Omental fat pad (tissue), 4 donors: ENCODE measurements around the gene CAMK2A. TPM values are rescaled to one million over a fixed set of nuclear protein-coding genes. Genes with fewer than 3 reads are reported as not detected.

ENCODE experiments used
- ATAC-seq: fragments of 150-250 bp; one replicate; pipeline ENCODE4 v1.9.1; 2016; ENCODE audit warnings: mild to moderate bottlenecking, moderate library complexity; ENCODE audit not compliant: low FRiP score
- DNase-seq: peaks from one replicate; pipeline ENCODE4 v3.0.0-alpha.2; 2019; ENCODE audit warnings: low spot score
- total RNA-seq, 4 donors: library from RNA; depleted of rRNA; stranded (reverse); fragments of >200 nt; gene quantifications; one replicate each; pipeline ENCODE4 v1.1.0, GENCODE V29; 2016
- TF ChIP-seq, protein P1 (sequence below), 3 donors: fragments of 450-650 bp; IDR thresholded peaks; one replicate each; pipeline ENCODE4 v1.5.1; 2016 to 2017; ENCODE audit warnings: antibody characterized with exemption in 3 of 3, mild to moderate bottlenecking in 3 of 3, moderate library complexity in 2 of 3

CAMK2A gene
- total RNA-seq, 4 donors from 2014 or later: 0.28 to 2.9 TPM; not detected in 2

DNA sequence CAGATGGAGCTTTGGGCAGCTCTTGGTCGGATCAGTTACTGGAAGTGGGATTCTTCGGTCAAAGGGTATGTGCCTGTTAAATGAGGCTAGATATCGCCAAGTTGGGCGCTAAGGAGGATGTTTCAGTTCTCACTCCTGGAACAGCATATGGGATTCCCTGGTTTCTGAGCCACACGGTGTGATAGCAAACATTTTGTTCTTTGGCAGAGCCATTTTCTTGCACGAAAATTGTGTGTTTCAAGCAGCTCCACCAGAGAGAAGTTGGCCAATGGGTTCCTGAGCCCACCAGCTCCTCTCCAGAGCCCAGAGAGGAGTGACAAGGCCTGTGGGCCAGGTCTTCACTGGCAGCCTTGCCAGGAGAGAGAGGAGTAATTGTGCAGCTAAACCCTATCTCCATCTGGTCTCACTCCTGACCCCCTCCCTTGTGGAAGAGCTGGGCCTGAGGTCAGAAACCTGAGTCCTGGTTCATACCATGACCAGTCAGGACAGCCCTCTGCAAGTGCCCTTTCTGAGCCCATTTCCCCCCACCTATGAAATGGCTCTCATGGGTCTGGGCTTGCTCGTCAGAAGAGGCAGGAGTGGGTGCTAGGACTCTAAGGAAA lies 110.5 kb downstream of the CAMK2A start:
- DNase-seq (no peak), ATAC-seq (no peak)
- TF ChIP-seq, protein P1, sequence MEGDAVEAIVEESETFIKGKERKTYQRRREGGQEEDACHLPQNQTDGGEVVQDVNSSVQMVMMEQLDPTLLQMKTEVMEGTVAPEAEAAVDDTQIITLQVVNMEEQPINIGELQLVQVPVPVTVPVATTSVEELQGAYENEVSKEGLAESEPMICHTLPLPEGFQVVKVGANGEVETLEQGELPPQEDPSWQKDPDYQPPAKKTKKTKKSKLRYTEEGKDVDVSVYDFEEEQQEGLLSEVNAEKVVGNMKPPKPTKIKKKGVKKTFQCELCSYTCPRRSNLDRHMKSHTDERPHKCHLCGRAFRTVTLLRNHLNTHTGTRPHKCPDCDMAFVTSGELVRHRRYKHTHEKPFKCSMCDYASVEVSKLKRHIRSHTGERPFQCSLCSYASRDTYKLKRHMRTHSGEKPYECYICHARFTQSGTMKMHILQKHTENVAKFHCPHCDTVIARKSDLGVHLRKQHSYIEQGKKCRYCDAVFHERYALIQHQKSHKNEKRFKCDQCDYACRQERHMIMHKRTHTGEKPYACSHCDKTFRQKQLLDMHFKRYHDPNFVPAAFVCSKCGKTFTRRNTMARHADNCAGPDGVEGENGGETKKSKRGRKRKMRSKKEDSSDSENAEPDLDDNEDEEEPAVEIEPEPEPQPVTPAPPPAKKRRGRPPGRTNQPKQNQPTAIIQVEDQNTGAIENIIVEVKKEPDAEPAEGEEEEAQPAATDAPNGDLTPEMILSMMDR (IDR thresholded peaks at IDR 0.05): no peak

DNA sequence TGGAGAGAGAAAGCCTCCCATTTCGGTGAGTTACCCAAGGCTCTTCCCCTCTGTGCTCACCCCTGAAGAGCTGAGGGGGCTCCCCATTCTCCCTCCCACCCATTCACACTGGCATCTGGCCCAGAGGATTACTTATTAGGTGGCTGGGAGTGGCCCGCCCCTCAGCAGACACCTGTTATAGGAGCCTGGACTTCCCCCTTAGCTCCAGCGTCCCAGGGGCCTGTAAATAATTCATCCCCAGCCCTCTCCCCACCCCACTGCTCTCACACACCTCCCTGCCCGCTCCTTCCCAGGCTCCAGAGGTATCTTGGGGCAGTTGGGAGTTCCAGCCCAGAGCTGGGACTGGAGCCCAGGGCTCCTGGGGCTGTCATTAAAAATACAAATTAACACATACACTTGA lies 111.3 kb downstream of the CAMK2A start:
- ATAC-seq: no peak
- no peak for DNase-seq
- TF ChIP-seq, protein P1 (IDR thresholded peaks at IDR 0.05): no peak

DNA sequence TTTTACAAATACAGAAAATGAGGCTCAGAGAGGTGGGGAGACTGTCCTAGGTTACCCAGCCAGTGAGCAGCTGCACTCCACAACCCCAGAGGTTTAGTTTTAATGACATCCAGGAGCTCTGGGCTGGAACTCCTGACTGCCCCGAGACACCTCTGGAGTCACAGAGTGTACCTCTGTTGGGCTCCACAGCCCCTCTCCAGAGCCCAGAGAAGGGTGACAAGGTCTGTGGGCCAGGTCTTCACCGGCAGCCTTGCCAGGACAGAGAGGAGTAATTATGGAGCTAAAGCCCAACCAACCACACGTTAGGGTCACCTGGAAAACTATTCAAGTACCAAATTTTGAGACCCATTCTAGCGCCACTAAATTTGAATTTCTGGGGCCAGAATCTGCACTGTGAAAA lies 111.9 kb downstream of the CAMK2A start:
- no peak for ATAC-seq
- no peak for DNase-seq
- TF ChIP-seq, protein P1 (IDR thresholded peaks at IDR 0.05): no peak

DNA sequence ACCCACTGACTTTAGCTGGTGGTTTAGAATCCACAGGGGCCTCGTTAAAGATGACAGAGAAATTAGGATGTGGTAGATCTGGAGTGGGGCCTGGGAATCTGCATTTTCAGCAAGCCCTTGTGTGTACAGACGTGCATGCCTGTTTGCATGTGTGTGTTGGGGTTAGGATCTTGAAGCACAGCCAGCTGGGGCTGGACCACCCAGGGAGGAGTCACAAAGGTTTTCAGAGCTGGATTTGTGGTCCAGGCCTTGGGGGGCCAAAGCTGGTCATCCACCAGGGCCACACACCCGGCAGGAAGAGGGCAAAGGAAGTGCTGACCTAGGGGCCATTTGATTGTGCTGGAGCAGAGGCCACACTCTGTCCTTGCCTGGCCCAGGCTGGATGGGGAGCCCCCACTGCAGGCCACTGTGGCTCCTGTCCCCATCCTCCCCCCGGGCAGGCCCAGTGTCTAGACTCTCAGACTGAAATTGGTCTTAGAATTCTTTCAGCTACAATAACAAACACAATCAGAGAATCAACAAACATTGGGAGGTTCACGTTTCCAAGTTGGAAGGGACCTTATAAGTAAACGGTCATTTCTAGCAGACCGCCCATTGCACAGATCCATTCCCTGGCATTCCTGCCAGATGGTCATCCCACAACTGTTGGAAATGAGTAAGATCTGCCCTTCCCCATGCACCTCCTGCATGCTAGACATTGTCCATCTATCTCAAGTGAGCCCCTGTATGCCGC lies 112.7 kb downstream of the CAMK2A start:
- ATAC-seq (no peak), DNase-seq (no peak)
- TF ChIP-seq, protein P1 (IDR thresholded peaks at IDR 0.05): no peak

DNA sequence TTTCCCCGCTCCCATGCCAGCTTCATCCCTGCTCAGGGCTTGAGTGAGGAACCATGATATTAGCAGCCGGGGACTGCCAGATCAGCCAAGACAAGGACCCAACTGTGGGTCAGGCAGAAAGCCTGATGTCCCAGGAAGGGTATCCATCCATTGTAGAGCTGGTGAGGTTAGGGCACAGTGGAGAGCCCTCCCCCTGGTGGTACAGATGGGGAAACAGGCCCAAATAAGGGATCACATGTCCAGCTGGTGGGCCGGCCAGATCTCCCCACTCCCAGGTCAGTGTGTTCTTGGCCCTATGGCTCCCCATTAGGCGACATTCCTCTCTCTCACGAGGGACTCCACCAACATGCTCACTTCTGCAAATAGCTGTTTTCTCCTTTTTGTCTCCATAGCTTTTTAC lies 114.0 kb downstream of the CAMK2A start:
- ATAC-seq (no peak), DNase-seq (no peak)
- TF ChIP-seq, protein P1 (IDR thresholded peaks at IDR 0.05): no peak

DNA sequence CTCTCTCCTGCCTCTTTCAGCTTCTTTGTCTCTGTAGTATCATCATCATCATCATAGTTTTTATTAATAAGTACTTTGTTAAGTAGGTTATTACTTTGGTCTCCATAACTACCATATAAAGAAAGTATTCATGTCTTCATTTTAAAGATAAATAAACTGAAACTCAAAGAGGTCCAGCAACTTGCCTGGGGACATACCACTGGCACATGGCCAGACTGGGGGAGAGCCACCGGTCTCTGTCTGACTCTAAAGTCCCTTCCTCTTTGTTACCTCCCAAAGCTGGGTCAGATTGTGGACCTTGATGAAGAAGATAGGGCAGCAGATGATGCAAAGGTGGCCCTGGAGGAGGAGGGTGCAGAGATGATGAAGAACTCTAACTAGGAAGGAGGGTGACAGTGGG lies 114.5 kb downstream of the CAMK2A start:
- TF ChIP-seq, protein P1 (IDR thresholded peaks at IDR 0.05): no peak
- ATAC-seq (no peak), DNase-seq (no peak)

DNA sequence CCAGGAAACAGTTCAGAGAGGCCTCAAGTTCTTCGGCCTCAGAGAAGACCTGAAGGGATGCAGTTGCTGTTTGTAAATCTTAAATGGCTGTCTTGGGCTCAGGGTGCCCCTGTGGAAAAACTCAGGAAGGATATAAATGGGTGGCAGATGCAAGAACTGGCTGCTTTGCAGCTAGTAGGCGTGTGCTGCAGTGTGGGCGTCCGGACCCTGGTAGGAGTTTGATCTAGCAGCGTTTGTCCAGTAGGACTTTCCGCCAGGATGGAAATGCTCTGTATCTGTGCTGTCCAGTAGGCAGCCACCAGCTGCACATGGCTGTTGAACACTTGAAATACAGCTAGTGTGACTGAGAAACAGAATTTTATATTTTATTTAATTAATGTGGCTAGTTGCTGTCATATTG lies 115.3 kb downstream of the CAMK2A start:
- DNase-seq: no peak
- ATAC-seq: no peak
- TF ChIP-seq, protein P1 (IDR thresholded peaks at IDR 0.05): no peak
